Calu3 (cell line): ENCODE results near the gene EHBP1. TPM values are rescaled to one million over a fixed set of nuclear protein-coding genes. Genes with fewer than 3 reads are reported as not detected.

Experiments
- BruUV-seq: library from RNA; stranded (reverse); fragments of 400-500 nt; replicated peaks from 2 replicates; lab custom pipeline; 2021; lab: Mats Ljungman, UMichigan
- CTCF ChIA-PET: fragments of 300-600 bp; sonication (Branson Sonifier 250); formaldehyde crosslinking; loops from one replicate; lab custom pipeline; 2022; ENCODE audit warnings: antibody characterized with exemption; lab: Charles Lee
- DNase-seq: peaks from one replicate; pipeline ENCODE4 v3.0.0; 2022
- H3K27ac Mint-ChIP-seq: one replicate; pipeline ENCODE4 v1.8.0; 2022; ENCODE audit warnings: mixed read lengths; ENCODE audit not compliant: unreplicated experiment
- H3K27me3 Mint-ChIP-seq: one replicate; pipeline ENCODE4 v1.8.0; 2022; ENCODE audit warnings: mixed read lengths; ENCODE audit not compliant: unreplicated experiment
- H3K36me3 Mint-ChIP-seq: one replicate; pipeline ENCODE4 v1.8.0; 2022; ENCODE audit warnings: mild to moderate bottlenecking, moderate library complexity, mixed read lengths; ENCODE audit not compliant: insufficient read depth, unreplicated experiment
- H3K4me1 Mint-ChIP-seq: one replicate; pipeline ENCODE4 v1.8.0; 2022; ENCODE audit warnings: mild to moderate bottlenecking, low read depth, mixed read lengths; ENCODE audit not compliant: unreplicated experiment
- H3K4me3 Mint-ChIP-seq: one replicate; pipeline ENCODE4 v1.8.0; 2022; ENCODE audit warnings: mild to moderate bottlenecking, low read depth, moderate library complexity, mixed read lengths; ENCODE audit not compliant: unreplicated experiment
- H3K9me3 Mint-ChIP-seq: one replicate; pipeline ENCODE4 v1.8.0; 2022; ENCODE audit warnings: low read depth, mixed read lengths; ENCODE audit not compliant: unreplicated experiment
- intact Hi-C: fragments of 100-400 bp; cut with micrococcal nuclease; formaldehyde crosslinking; loops from one replicate; pipeline ENCODE4 v1.10.0; 2022; ENCODE audit not compliant: unreplicated experiment
- total RNA-seq: library from RNA; stranded (reverse); gene quantifications from 2 replicates; pipeline ENCODE4 v1.2.3, GENCODE V29; 2022
- TF ChIP-seq, protein P1 (sequence below): fragments of 200-600 bp; IDR thresholded peaks from one replicate; pipeline ENCODE4 v1.8.0; 2022; ENCODE audit warnings: antibody characterized with exemption; ENCODE audit not compliant: unreplicated experiment

Gene EHBP1
- total RNA-seq, 1 experiment from 2014 or later = 82.9 TPM

DNA sequence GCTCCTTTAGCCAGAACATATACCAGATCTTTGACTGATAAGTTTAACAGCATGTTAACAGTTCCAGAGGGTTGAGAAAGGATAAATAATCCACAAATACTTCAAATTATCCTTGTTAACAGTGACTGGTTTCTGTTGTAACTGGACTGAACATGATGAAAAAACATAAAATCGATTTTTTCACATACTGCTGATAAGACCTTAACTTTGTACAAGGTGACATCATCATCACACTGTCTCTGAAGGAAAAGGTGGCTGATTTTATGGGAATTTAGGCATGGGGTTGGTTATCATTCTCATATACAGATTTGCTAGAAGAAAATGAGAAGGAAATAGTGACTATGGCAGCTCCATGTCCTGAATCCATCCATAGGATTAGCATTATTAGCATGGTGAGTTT is 381.2 kb downstream of the EHBP1 start:
- H3K4me1 Mint-ChIP-seq = peaks cover 29% of the 10 kb centered on the region
- H3K27me3 Mint-ChIP-seq = no peaks in the 10 kb centered on the region
- BruUV-seq = no TSS peak
- H3K27ac Mint-ChIP-seq = no peak overlapping the region
- DNase-seq = no peak
- TF ChIP-seq, protein P1, sequence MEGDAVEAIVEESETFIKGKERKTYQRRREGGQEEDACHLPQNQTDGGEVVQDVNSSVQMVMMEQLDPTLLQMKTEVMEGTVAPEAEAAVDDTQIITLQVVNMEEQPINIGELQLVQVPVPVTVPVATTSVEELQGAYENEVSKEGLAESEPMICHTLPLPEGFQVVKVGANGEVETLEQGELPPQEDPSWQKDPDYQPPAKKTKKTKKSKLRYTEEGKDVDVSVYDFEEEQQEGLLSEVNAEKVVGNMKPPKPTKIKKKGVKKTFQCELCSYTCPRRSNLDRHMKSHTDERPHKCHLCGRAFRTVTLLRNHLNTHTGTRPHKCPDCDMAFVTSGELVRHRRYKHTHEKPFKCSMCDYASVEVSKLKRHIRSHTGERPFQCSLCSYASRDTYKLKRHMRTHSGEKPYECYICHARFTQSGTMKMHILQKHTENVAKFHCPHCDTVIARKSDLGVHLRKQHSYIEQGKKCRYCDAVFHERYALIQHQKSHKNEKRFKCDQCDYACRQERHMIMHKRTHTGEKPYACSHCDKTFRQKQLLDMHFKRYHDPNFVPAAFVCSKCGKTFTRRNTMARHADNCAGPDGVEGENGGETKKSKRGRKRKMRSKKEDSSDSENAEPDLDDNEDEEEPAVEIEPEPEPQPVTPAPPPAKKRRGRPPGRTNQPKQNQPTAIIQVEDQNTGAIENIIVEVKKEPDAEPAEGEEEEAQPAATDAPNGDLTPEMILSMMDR = no peak
- CTCF ChIA-PET = no interaction called here
- intact Hi-C loops = loop anchor here (10.0 kb wide), 1 partner anchor 98 kb away; no protein-coding TSS in a partner anchor
- no peaks in the 10 kb centered on the region for H3K9me3 Mint-ChIP-seq
- H3K4me3 Mint-ChIP-seq = no peak overlapping the region
- H3K36me3 Mint-ChIP-seq = no peaks in the 10 kb centered on the region

DNA sequence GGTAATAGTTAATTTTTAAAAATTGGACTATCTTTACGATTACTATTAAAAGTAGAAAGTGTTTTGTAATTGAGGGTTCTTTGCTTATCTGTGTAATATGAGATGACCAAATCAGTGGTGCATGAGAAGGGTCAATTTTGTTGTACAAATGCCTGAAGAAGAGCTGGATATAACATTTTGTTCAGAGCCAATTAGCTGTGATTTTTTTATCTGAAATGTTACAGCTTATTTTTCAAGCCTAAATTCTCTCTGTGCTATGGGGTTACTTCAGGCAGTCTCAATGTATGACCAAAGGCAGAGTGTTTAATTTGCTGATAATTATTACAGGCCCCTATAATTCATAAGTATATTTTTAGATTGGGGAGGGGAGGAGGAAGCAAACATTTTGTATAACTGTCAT is 386.9 kb downstream of the EHBP1 start:
- no peak overlapping the region for H3K27ac Mint-ChIP-seq
- H3K4me1 Mint-ChIP-seq = peaks cover 13% of the 10 kb centered on the region
- DNase-seq = no peak
- intact Hi-C loops = no loop called here
- TF ChIP-seq, protein P1 = no peak
- CTCF ChIA-PET = no interaction called here
- H3K27me3 Mint-ChIP-seq = no peaks in the 10 kb centered on the region
- H3K36me3 Mint-ChIP-seq = no peaks in the 10 kb centered on the region
- H3K9me3 Mint-ChIP-seq = no peaks in the 10 kb centered on the region
- BruUV-seq = no TSS peak
- H3K4me3 Mint-ChIP-seq = no peak overlapping the region

DNA sequence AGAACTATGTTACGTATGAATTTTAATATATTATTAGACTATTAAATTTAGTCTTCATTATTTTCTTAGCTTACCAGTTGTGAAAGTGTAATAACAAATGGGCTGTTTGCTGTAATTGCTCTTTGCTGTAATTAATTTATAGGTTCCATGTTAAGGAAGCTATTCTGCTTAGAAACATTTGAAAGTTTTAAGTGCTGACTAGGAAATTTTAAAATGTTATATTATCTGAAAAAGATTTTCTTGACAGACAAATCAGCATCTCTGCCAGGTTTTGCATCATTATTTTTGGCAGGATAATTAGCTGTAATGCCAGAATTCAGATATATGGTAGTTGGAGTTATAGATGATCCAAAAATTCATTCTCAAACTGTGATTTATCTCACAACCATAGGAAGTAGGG is 387.3 kb downstream of the EHBP1 start:
- CTCF ChIA-PET = no interaction called here
- Mint-ChIP-seq H3K4me3 (no peak overlapping the region), H3K36me3 (no peaks in the 10 kb centered on the region), H3K9me3 (no peaks in the 10 kb centered on the region), H3K27me3 (no peaks in the 10 kb centered on the region), H3K4me1 (peaks cover 13% of the 10 kb centered on the region), H3K27ac (no peak overlapping the region)
- no TSS peak for BruUV-seq
- DNase-seq = no peak
- intact Hi-C loops = no loop called here
- TF ChIP-seq, protein P1 = no peak

DNA sequence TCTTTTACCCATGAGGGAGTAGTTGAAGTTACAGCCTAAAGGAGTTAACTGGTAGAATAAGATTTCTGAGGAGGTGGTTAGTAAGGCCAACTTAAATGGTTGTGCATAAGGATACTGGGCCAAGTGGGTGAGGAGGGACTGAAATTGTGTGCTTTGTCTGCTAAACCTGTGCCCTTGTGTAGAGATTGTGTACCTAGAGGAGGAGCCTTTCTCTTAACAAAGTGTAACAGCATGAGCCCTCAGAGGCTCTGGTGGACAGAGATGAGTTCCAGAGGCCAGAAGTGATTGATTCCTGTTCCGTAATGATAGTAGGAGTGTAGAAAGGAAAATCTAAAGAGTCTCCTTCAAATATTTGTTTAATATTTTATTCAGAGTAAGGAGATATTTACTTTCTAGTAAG is 388.0 kb downstream of the EHBP1 start:
- Mint-ChIP-seq H3K4me1 (peaks cover 13% of the 10 kb centered on the region), H3K27me3 (no peaks in the 10 kb centered on the region), H3K36me3 (no peaks in the 10 kb centered on the region), H3K27ac (no peak overlapping the region), H3K9me3 (no peaks in the 10 kb centered on the region), H3K4me3 (no peak overlapping the region)
- TF ChIP-seq, protein P1 = no peak
- DNase-seq = no peak
- CTCF ChIA-PET = no interaction called here
- BruUV-seq = no TSS peak
- intact Hi-C loops = no loop called here

Other genes with a start within 250 kb of the EHBP1 start
- gene TMEM17, start 199.5 kb upstream of the EHBP1 start, total RNA-seq = 3.3 and 3.6 TPM in 2 replicates